HG03520 (cell line): ENCODE data around the gene DMPK.
A peak's percentile ranks its signal among the peaks of the same experiment; 100 is the strongest.
"Not testable (repeated sequence)": the region's sequence is repeated elsewhere in the genome, so short reads cannot be mapped to it uniquely, and the experiment has no call there.

ENCODE experiments used
- ATAC-seq: cut with Tn5 transposase; IDR thresholded peaks from one replicate; pipeline ENCODE4 v1.9.1; 2021; ENCODE audit warnings: mild to moderate bottlenecking, moderate library complexity; ENCODE audit not compliant: unreplicated experiment

Gene DMPK

GRCh38 chr19:45815481-45816216 lies 33.4 kb upstream of the DMPK start:
- ATAC-seq, result no peak

- ATAC-seq, result no peak
Observed at GRCh38 chr19:45814851-45815480, 32.7 kb upstream of the DMPK start, which contains the start of gene RSPH6A. RSPH6A (minus strand) TSS chr19:45815308; CDS start chr19:45815176, 132 bp downstream.

- ATAC-seq, result no peak
Observed at GRCh38 chr19:45814166-45814780, 32.0 kb upstream of the DMPK start.

GRCh38 chr19:45812297-45812696 lies 30.0 kb upstream of the DMPK start:
- no peak for ATAC-seq

- no peak for ATAC-seq
Observed at GRCh38 chr19:45809643-45810159, 27.4 kb upstream of the DMPK start.

GRCh38 chr19:45805719-45806118 lies 23.4 kb upstream of the DMPK start:
- ATAC-seq, result no peak

GRCh38 chr19:45804959-45805230 lies 22.6 kb upstream of the DMPK start:
- ATAC-seq, result no peak

- no peak for ATAC-seq
Observed at GRCh38 chr19:45804140-45804958, 22.1 kb upstream of the DMPK start.

GRCh38 chr19:45801603-45802175 lies 19.4 kb upstream of the DMPK start:
- ATAC-seq, result no peak

GRCh38 chr19:45800070-45800553 lies 17.8 kb upstream of the DMPK start:
- ATAC-seq, result no peak

- ATAC-seq, result not testable (repeated sequence)
Observed at GRCh38 chr19:45799541-45799940, 17.3 kb upstream of the DMPK start.

- no peak for ATAC-seq
Observed at GRCh38 chr19:45798995-45799517, 16.8 kb upstream of the DMPK start.

GRCh38 chr19:45794627-45795026 lies 12.3 kb upstream of the DMPK start:
- no peak for ATAC-seq

GRCh38 chr19:45793876-45794275 lies 11.6 kb upstream of the DMPK start:
- ATAC-seq, result no peak

- no peak for ATAC-seq
Observed at GRCh38 chr19:45793178-45793564, 10.9 kb upstream of the DMPK start.

- ATAC-seq, result peak; percentile 91
Observed at GRCh38 chr19:45792470-45793177, 10.3 kb upstream of the DMPK start, which contains the start of gene DMWD. DMWD (minus strand) TSS chr19:45792845; CDS start chr19:45792756, 89 bp downstream.

- no peak for ATAC-seq
Observed at GRCh38 chr19:45791744-45792469, 9.6 kb upstream of the DMPK start.

GRCh38 chr19:45790942-45791341 lies 8.7 kb upstream of the DMPK start:
- ATAC-seq, result no peak
